ENCODE measurements around the gene OBSCN. TPM values are rescaled to one million over a fixed set of nuclear protein-coding genes. Genes with fewer than 3 reads are reported as not detected.

Gene OBSCN
- total RNA-seq, 1 donor from 2014 or later: 16.9 TPM

GRCh38 chr1:228334226-228334935 is 126.5 kb downstream of the OBSCN start:
- TF ChIP-seq, protein P1, sequence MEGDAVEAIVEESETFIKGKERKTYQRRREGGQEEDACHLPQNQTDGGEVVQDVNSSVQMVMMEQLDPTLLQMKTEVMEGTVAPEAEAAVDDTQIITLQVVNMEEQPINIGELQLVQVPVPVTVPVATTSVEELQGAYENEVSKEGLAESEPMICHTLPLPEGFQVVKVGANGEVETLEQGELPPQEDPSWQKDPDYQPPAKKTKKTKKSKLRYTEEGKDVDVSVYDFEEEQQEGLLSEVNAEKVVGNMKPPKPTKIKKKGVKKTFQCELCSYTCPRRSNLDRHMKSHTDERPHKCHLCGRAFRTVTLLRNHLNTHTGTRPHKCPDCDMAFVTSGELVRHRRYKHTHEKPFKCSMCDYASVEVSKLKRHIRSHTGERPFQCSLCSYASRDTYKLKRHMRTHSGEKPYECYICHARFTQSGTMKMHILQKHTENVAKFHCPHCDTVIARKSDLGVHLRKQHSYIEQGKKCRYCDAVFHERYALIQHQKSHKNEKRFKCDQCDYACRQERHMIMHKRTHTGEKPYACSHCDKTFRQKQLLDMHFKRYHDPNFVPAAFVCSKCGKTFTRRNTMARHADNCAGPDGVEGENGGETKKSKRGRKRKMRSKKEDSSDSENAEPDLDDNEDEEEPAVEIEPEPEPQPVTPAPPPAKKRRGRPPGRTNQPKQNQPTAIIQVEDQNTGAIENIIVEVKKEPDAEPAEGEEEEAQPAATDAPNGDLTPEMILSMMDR (IDR thresholded peaks at IDR 0.05; ENCODE audit: unreplicated experiment): no peak
- no peaks in the 10 kb centered on the region for H3K4me1 Mint-ChIP-seq (ENCODE audit: unreplicated experiment)
- peaks cover 4% of the 10 kb centered on the region for H3K36me3 Mint-ChIP-seq (ENCODE audit: low read depth, unreplicated experiment)
- H3K27me3 Mint-ChIP-seq (ENCODE audit: unreplicated experiment): peaks cover 3% of the 10 kb centered on the region
- H3K9me3 Mint-ChIP-seq (ENCODE audit: unreplicated experiment): no peaks in the 10 kb centered on the region
- no peak overlapping the region for H3K4me3 Mint-ChIP-seq (ENCODE audit: unreplicated experiment)
- H3K27ac Mint-ChIP-seq (ENCODE audit: unreplicated experiment): no peak overlapping the region
- no peak for DNase-seq (ENCODE audit: low spot score)

GRCh38 chr1:228334954-228335353 is 127.1 kb downstream of the OBSCN start:
- no peaks in the 10 kb centered on the region for H3K9me3 Mint-ChIP-seq (ENCODE audit: unreplicated experiment)
- TF ChIP-seq, protein P1 (IDR thresholded peaks at IDR 0.05; ENCODE audit: unreplicated experiment): no peak
- no peak overlapping the region for H3K27ac Mint-ChIP-seq (ENCODE audit: unreplicated experiment)
- DNase-seq (ENCODE audit: low spot score): no peak
- no peaks in the 10 kb centered on the region for H3K4me1 Mint-ChIP-seq (ENCODE audit: unreplicated experiment)
- H3K27me3 Mint-ChIP-seq (ENCODE audit: unreplicated experiment): peaks cover 2% of the 10 kb centered on the region
- no peak overlapping the region for H3K4me3 Mint-ChIP-seq (ENCODE audit: unreplicated experiment)
- H3K36me3 Mint-ChIP-seq (ENCODE audit: low read depth, unreplicated experiment): peaks cover 8% of the 10 kb centered on the region

GRCh38 chr1:228335406-228336307 is 127.8 kb downstream of the OBSCN start:
- Mint-ChIP-seq H3K4me3 (ENCODE audit: unreplicated experiment) (no peak overlapping the region), H3K27ac (ENCODE audit: unreplicated experiment) (no peak overlapping the region), H3K36me3 (ENCODE audit: low read depth, unreplicated experiment) (peaks cover 8% of the 10 kb centered on the region), H3K4me1 (ENCODE audit: unreplicated experiment) (no peaks in the 10 kb centered on the region), H3K27me3 (ENCODE audit: unreplicated experiment) (peaks cover 2% of the 10 kb centered on the region), H3K9me3 (ENCODE audit: unreplicated experiment) (no peaks in the 10 kb centered on the region)
- DNase-seq (ENCODE audit: low spot score): no peak
- TF ChIP-seq, protein P1 (IDR thresholded peaks at IDR 0.05; ENCODE audit: unreplicated experiment): no peak

DNA sequence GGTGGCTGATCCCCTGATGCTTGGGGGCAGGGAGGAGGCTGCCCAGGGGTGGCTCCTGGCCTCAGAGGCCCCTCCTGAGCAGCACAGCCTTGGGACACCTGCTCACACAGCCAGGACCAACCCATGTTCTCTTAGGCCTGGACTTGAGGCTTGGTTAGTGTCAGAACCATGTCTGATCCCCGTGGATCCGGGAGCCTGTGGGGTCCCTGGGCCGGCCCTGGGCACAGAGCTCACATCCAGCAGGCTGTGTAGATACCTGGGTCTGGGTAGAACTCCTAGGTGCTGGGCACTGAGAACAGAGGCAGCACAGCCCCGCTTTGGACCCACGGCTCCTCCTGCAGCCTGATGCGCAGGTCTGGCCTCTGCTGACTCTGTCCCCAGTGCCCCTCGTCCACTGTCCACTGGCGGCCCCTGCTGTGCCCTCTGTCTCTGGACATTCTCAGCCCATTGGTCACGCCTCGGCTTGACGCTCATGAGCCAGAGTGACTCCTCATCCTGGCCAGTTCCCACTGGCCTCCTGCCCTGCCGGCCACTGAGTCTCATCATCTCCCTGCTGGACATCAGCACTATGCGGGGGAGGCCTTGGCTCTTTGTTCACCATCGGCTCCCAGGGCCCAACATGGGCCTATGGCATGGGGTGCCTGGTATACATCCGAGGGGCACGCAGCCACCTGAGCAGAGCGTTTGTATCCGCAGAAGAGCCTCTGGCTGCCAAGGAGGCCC is 128.6 kb downstream of the OBSCN start:
- Mint-ChIP-seq H3K9me3 (ENCODE audit: unreplicated experiment) (no peaks in the 10 kb centered on the region), H3K4me1 (ENCODE audit: unreplicated experiment) (no peaks in the 10 kb centered on the region), H3K27me3 (ENCODE audit: unreplicated experiment) (peaks cover 2% of the 10 kb centered on the region), H3K36me3 (ENCODE audit: low read depth, unreplicated experiment) (peaks cover 8% of the 10 kb centered on the region), H3K27ac (ENCODE audit: unreplicated experiment) (no peak overlapping the region), H3K4me3 (ENCODE audit: unreplicated experiment) (no peak overlapping the region)
- TF ChIP-seq, protein P1 (IDR thresholded peaks at IDR 0.05; ENCODE audit: unreplicated experiment): no peak
- DNase-seq (ENCODE audit: low spot score): no peak
